MCF 10A (cell line): ENCODE measurements around the gene MED13. TPM values are rescaled to one million over a fixed set of nuclear protein-coding genes. Genes with fewer than 3 reads are reported as not detected.

Source experiments
- BruUV-seq: library from RNA; stranded (reverse); fragments of 400-500 nt; replicated peaks from 2 replicates; lab custom pipeline; 2021; lab: Mats Ljungman, UMichigan
- CTCF ChIA-PET: fragments of 300-600 bp; sonication (Branson Sonifier 250); formaldehyde crosslinking; extraction: SDS; loops from one replicate; lab custom pipeline; 2021; ENCODE audit warnings: antibody characterized with exemption, inconsistent platforms; lab: Yijun Ruan, JAX
- POLR2A ChIA-PET: fragments of 300-600, 350-650 bp; sonication (Branson Sonifier 250); formaldehyde crosslinking; extraction: SDS; loops from one replicate; lab custom pipeline; 2020; ENCODE audit warnings: antibody characterized with exemption, inconsistent platforms; lab: Yijun Ruan, JAX
- DNase-seq: peaks from one replicate; pipeline ENCODE4 v3.0.0-alpha.2; 2018; ENCODE audit not compliant: unreplicated experiment
- H3K27ac Mint-ChIP-seq: one replicate; pipeline ENCODE4 v1.8.0; 2022; ENCODE audit warnings: mild to moderate bottlenecking, low read depth, mixed read lengths; ENCODE audit not compliant: unreplicated experiment
- H3K27me3 Mint-ChIP-seq: one replicate; pipeline ENCODE4 v1.8.0; 2022; ENCODE audit warnings: mixed read lengths; ENCODE audit not compliant: insufficient read depth, unreplicated experiment
- H3K36me3 Mint-ChIP-seq: one replicate; pipeline ENCODE4 v1.8.0; 2022; ENCODE audit warnings: mild to moderate bottlenecking, moderate library complexity, mixed read lengths; ENCODE audit not compliant: insufficient read depth, unreplicated experiment
- H3K4me1 Mint-ChIP-seq: one replicate; pipeline ENCODE4 v1.8.0; 2022; ENCODE audit warnings: mixed read lengths; ENCODE audit not compliant: insufficient read depth, unreplicated experiment
- H3K4me3 Mint-ChIP-seq: one replicate; pipeline ENCODE4 v1.8.0; 2022; ENCODE audit warnings: mild to moderate bottlenecking, moderate library complexity, mixed read lengths; ENCODE audit not compliant: unreplicated experiment
- H3K9me3 Mint-ChIP-seq: one replicate; pipeline ENCODE4 v1.8.0; 2022; ENCODE audit warnings: mixed read lengths; ENCODE audit not compliant: unreplicated experiment
- intact Hi-C: fragments of 100-400 bp; cut with micrococcal nuclease; formaldehyde crosslinking; loops from 2 replicates; pipeline ENCODE4 v1.14.1; 2022
- total RNA-seq: library from RNA; stranded (reverse); gene quantifications from 2 replicates; pipeline ENCODE4 v1.2.3, GENCODE V29; 2022
- TF ChIP-seq, protein P1 (sequence below): fragments of 200-600 bp; IDR thresholded peaks from one replicate; pipeline ENCODE4 v1.8.0; 2022; ENCODE audit warnings: antibody characterized with exemption, mild to moderate bottlenecking; ENCODE audit not compliant: unreplicated experiment

Gene MED13
- total RNA-seq, 1 experiment from 2014 or later = 58.7 TPM

DNA sequence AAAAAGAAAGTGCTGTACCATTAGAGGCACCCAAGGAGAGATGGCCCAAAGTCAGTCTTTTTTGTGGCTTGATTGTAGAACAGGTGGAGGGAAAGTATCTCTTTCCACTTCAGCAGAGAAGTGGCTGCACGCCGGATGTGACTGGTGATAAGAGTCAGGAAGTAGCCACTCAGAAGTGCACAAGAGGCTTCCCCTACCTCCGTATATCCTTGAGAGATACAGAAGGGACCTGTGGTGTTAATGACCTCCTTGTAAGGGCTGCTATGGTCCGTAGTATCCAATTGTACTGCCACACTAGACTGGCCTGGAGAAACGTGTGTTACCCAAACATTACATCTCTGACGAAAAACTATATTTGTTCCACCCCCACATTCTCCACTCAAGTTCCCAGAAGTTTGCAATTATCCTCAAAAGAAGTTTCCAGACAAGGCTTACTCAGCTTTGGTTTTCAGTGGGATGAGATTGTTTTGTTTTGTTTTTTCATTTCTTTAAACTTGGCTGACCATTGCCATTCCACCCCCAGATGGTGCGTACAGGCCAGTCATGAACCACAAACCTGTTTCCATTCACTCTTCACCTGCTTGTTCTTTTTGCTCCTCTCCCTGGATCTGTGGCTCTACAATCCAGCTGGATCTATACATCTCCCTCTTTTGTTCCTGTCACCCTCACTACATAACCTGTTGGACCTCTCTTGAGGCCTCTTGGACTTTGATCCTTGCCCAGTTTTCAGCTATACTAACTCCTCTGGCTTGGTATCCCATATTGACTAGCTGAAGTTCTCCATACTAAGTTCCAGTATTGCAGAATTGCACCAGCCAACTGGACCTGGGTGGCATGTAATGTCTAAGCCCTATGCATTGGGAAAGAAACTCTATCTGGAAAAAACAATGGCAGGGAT lies 20.7 kb upstream of the MED13 start:
- no peaks in the 10 kb centered on the region for H3K4me1 Mint-ChIP-seq
- CTCF ChIA-PET = no interaction called here
- H3K4me3 Mint-ChIP-seq = no peak overlapping the region
- no peak for DNase-seq
- TF ChIP-seq, protein P1, sequence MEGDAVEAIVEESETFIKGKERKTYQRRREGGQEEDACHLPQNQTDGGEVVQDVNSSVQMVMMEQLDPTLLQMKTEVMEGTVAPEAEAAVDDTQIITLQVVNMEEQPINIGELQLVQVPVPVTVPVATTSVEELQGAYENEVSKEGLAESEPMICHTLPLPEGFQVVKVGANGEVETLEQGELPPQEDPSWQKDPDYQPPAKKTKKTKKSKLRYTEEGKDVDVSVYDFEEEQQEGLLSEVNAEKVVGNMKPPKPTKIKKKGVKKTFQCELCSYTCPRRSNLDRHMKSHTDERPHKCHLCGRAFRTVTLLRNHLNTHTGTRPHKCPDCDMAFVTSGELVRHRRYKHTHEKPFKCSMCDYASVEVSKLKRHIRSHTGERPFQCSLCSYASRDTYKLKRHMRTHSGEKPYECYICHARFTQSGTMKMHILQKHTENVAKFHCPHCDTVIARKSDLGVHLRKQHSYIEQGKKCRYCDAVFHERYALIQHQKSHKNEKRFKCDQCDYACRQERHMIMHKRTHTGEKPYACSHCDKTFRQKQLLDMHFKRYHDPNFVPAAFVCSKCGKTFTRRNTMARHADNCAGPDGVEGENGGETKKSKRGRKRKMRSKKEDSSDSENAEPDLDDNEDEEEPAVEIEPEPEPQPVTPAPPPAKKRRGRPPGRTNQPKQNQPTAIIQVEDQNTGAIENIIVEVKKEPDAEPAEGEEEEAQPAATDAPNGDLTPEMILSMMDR = no peak
- no peaks in the 10 kb centered on the region for H3K36me3 Mint-ChIP-seq
- BruUV-seq = no TSS peak
- H3K9me3 Mint-ChIP-seq = no peaks in the 10 kb centered on the region
- intact Hi-C loops = no loop called here
- POLR2A ChIA-PET = no interaction called here
- H3K27me3 Mint-ChIP-seq = no peaks in the 10 kb centered on the region
- H3K27ac Mint-ChIP-seq = no peak overlapping the region

- intact Hi-C loops = no loop called here
- CTCF ChIA-PET = no interaction called here
Measured at GRCh38 chr17:62084585-62084984, 19.5 kb upstream of the MED13 start.

DNA sequence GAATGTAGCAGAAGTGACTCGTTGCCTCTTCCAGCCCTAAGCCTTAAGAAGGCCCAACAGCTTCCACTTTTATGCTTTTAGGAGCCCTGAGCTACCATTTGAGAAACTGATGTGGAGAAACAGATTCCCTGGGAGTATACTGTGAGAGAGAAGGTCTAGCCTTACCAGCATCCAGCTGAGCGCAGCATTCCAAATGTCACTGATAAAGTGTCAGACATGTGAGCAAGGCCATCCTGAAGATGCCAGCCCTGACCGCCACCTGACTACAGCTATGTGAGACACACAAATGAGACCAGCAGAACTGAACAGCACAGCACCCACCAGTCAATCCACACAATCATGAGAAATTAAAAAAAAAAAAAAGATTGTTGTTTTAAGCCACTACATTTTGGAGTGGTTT lies 18.6 kb upstream of the MED13 start:
- H3K36me3 Mint-ChIP-seq = no peaks in the 10 kb centered on the region
- TF ChIP-seq, protein P1 = no peak
- intact Hi-C loops = no loop called here
- no peaks in the 10 kb centered on the region for H3K4me1 Mint-ChIP-seq
- H3K9me3 Mint-ChIP-seq = no peaks in the 10 kb centered on the region
- no TSS peak for BruUV-seq
- no peaks in the 10 kb centered on the region for H3K27me3 Mint-ChIP-seq
- H3K4me3 Mint-ChIP-seq = no peak overlapping the region
- no peak overlapping the region for H3K27ac Mint-ChIP-seq
- ChIA-PET CTCF (no interaction called here), POLR2A (interaction anchor here (0.7 kb wide), 1 partner anchor 12 kb away, joined by 4 read pairs; no protein-coding TSS in a partner anchor)
- DNase-seq = no peak

More at GRCh38 chr17:62084585-62084984, 19.5 kb upstream of the MED13 start:
- Mint-ChIP-seq H3K27me3 (no peaks in the 10 kb centered on the region), H3K36me3 (no peaks in the 10 kb centered on the region), H3K9me3 (no peaks in the 10 kb centered on the region), H3K4me1 (no peaks in the 10 kb centered on the region), H3K4me3 (no peak overlapping the region), H3K27ac (no peak overlapping the region)
- no peak for DNase-seq
- POLR2A ChIA-PET = no interaction called here
- TF ChIP-seq, protein P1 = no peak
- BruUV-seq = no TSS peak

- H3K27me3 Mint-ChIP-seq = no peaks in the 10 kb centered on the region
- intact Hi-C loops = no loop called here
- no TSS peak for BruUV-seq
- H3K9me3 Mint-ChIP-seq = no peaks in the 10 kb centered on the region
- TF ChIP-seq, protein P1 = no peak
- no peak for DNase-seq
- no peaks in the 10 kb centered on the region for H3K36me3 Mint-ChIP-seq
- no peaks in the 10 kb centered on the region for H3K4me1 Mint-ChIP-seq
- ChIA-PET POLR2A (no interaction called here), CTCF (no interaction called here)
- no peak overlapping the region for H3K4me3 Mint-ChIP-seq
- H3K27ac Mint-ChIP-seq = no peak overlapping the region
Measured at GRCh38 chr17:62080647-62081046, 15.6 kb upstream of the MED13 start.
